Peyer's patch (tissue), 4 donors: ENCODE measurements around the gene RSPH10B2. TPM values are rescaled to one million over a fixed set of nuclear protein-coding genes. Genes with fewer than 3 reads are reported as not detected.
A peak's percentile ranks its signal among the peaks of the same experiment; 100 is the strongest.
"Not testable (repeated sequence)": the region's sequence is repeated elsewhere in the genome, so short reads cannot be mapped to it uniquely, and the experiment has no call there.

ENCODE experiments used
- DNase-seq, 3 donors: peaks; one replicate each; pipeline ENCODE4 v3.0.0-alpha.2; 2017 to 2019
- H3K27ac ChIP-seq, 4 donors: fragments of 200-600 bp; sonication (generic); one replicate each; pipeline ENCODE4 v1.5.1; 2016 to 2019
- H3K27me3 ChIP-seq, 2 donors: fragments of 200-600 bp; sonication (generic); one replicate each; pipeline ENCODE4 v1.5.1; 2019
- H3K36me3 ChIP-seq, 3 donors: fragments of 200-600 bp; sonication (generic); one replicate each; pipeline ENCODE4 v1.5.1; 2016 to 2019
- H3K4me1 ChIP-seq, 4 donors: fragments of 200-600 bp; sonication (generic); one replicate each; pipeline ENCODE4 v1.5.1; 2016 to 2019
- H3K4me3 ChIP-seq, 4 donors: fragments of 200-600 bp; sonication (generic); 1 replicate in 3 of 4; 2 replicates in 1 of 4; pipeline ENCODE4 v1.5.1; 2016 to 2019; ENCODE audit warnings: mild to moderate bottlenecking in 1 of 4
- H3K9me3 ChIP-seq, 4 donors: fragments of 200-600 bp; sonication (generic); one replicate each; pipeline ENCODE4 v1.5.1; 2016 to 2019; ENCODE audit warnings: mild to moderate bottlenecking in 1 of 4
- total RNA-seq, 4 donors: library from RNA; depleted of rRNA; stranded (reverse); fragments of >200 nt; gene quantifications; one replicate each; pipeline ENCODE4 v1.1.0, GENCODE V29; 2016
- TF ChIP-seq, protein P1 (sequence below), 6 experiments: fragments of 450-650 bp in 4 of 6; fragments of 200-600 bp in 2 of 6; sonication (generic) in 1 of 6; IDR thresholded peaks; one replicate each; pipeline ENCODE4 v1.5.1; 2017 to 2019; ENCODE audit warnings: antibody characterized with exemption in 6 of 6, mild to moderate bottlenecking in 3 of 6, moderate library complexity in 1 of 6

RSPH10B2 gene
- total RNA-seq, 4 donors from 2014 or later = not detected

DNA sequence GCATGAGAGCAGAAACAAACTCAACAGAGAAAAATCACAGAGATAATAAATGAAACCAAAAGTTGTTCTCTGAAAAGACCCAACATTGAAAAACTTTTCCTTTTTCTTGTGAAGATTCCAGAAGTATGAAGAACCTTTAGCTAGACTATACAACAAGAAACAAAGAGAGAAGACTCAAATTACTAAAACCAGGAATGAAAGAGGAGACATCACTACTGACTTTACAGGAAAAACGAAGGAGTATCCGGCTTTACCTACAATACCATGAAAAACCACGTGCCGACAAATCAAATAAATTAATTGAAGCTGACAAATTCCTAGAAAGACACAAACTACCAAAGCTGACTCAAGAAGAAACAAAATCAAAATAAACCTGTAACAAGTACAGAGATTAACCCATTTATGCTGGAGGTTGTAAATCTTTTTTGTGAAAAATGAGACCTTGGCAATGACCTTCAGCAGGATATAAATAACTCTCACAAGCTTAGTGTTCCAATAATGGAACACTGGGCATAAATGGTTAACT, 53.6 kb downstream of the RSPH10B2 start:
- not testable (repeated sequence) for H3K4me1 ChIP-seq, H3K4me3 ChIP-seq, H3K36me3 ChIP-seq

GRCh38 chr7:6807959-6808358, 54.1 kb downstream of the RSPH10B2 start:
- not testable (repeated sequence) for DNase-seq

More for the DNA sequence above, 53.6 kb downstream of the RSPH10B2 start:
- DNase-seq, H3K27ac ChIP-seq, H3K9me3 ChIP-seq, H3K27me3 ChIP-seq: not testable (repeated sequence)

DNA sequence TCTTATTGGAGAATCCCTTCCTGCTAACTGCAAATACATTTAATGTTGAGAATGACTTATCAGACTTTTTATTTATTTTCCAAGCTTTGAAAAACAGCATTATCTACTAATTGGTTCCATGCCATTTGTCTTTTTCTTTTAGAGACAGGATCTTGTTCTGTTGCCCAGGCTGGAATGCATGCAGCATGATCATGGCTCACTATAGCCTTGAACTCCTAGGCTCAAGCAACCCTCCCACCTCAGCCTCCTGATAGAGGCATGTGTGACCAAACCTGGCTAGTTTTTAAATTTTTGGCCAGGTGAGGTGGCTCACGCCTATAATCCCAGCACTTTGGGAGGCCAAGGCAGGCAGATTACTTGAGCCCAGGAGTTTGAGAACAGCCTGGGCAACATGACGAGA, 59.1 kb downstream of the RSPH10B2 start:
- H3K27ac ChIP-seq, H3K9me3 ChIP-seq, H3K4me1 ChIP-seq, H3K27me3 ChIP-seq, DNase-seq, H3K4me3 ChIP-seq: not testable (repeated sequence)
- peaks cover 0 to 24% (median 0%) of the 10 kb centered on the region in 3 donors for H3K36me3 ChIP-seq

More at GRCh38 chr7:6807959-6808358, 54.1 kb downstream of the RSPH10B2 start:
- not testable (repeated sequence) for H3K4me3 ChIP-seq, H3K36me3 ChIP-seq, H3K27ac ChIP-seq, H3K27me3 ChIP-seq, H3K9me3 ChIP-seq, H3K4me1 ChIP-seq

- not testable (repeated sequence) for H3K27ac ChIP-seq, DNase-seq, H3K9me3 ChIP-seq, H3K4me1 ChIP-seq, H3K27me3 ChIP-seq, H3K4me3 ChIP-seq
- H3K36me3 ChIP-seq = peaks cover 0 to 37% (median 0%) of the 10 kb centered on the region in 3 donors
Observed at GRCh38 chr7:6815470-6815869, 61.6 kb downstream of the RSPH10B2 start.

DNA sequence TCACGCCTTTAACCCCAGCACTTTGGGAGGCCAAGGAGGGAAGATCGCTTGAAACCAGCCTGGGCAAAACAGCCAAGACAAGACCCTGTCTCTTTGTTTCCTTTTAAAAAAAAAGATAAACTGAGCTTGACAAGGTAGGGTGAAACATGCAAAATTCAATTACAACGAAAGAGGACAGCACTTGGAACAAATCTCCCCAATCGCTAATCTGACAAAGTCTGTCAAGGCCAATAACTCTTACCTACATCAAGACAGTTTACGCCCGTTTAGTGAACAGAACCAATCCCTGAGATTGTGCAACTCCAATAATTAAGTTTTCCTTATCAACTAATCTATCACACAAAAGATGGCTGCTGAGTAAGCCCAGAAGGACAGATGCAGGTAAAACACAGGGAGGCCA, 67.7 kb downstream of the RSPH10B2 start:
- not testable (repeated sequence) for H3K9me3 ChIP-seq, DNase-seq, H3K27me3 ChIP-seq, H3K4me1 ChIP-seq, H3K4me3 ChIP-seq, H3K27ac ChIP-seq
- peaks cover 0 to 33% (median 0%) of the 10 kb centered on the region in 3 donors for H3K36me3 ChIP-seq

GRCh38 chr7:6825236-6826125, 71.6 kb downstream of the RSPH10B2 start:
- not testable (repeated sequence) for H3K36me3 ChIP-seq, DNase-seq, H3K9me3 ChIP-seq, H3K27me3 ChIP-seq, H3K4me1 ChIP-seq
- peak overlapping the region in 1 of 4 donors; percentile 77 for H3K27ac ChIP-seq
- H3K4me3 ChIP-seq = peak overlapping the region; percentile 51 to 60 (median 57)

DNA sequence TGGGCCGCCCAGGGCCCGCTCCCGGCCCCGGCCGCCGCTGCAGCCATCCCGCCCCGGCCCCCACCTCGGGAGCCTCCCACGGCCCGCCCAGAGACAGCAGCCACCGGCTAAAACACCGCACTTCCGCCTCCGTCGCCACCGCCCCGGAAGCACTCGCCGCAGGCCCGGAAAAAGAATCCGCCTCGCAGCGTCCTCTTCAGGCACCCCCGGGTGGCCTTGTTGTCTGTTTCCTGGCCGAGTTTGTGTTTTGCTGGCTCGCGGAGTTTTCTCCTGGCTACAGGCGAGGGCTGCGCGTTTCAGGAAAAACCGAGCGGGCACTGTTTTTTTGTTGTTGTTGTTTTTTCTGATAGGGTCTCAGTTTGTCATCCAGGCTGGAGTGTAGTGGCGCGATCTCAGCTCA, 72.2 kb downstream of the RSPH10B2 start, which contains the start of gene CCZ1B:
CCZ1B (minus strand) TSS at position 125 of the 400 bp plus-strand sequence; CDS start at position 47, 78 bp downstream.
- not testable (repeated sequence) for H3K27me3 ChIP-seq, H3K36me3 ChIP-seq, H3K9me3 ChIP-seq, H3K4me1 ChIP-seq
- peak within 1 kb of the TSS; percentile 46 to 77 (median 73) for H3K27ac ChIP-seq
- DNase-seq = peak; percentile 78 to 93 (median 83)
- peak within 1 kb of the TSS; percentile 51 to 60 (median 57) for H3K4me3 ChIP-seq
- TF ChIP-seq, protein P1, sequence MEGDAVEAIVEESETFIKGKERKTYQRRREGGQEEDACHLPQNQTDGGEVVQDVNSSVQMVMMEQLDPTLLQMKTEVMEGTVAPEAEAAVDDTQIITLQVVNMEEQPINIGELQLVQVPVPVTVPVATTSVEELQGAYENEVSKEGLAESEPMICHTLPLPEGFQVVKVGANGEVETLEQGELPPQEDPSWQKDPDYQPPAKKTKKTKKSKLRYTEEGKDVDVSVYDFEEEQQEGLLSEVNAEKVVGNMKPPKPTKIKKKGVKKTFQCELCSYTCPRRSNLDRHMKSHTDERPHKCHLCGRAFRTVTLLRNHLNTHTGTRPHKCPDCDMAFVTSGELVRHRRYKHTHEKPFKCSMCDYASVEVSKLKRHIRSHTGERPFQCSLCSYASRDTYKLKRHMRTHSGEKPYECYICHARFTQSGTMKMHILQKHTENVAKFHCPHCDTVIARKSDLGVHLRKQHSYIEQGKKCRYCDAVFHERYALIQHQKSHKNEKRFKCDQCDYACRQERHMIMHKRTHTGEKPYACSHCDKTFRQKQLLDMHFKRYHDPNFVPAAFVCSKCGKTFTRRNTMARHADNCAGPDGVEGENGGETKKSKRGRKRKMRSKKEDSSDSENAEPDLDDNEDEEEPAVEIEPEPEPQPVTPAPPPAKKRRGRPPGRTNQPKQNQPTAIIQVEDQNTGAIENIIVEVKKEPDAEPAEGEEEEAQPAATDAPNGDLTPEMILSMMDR (IDR thresholded peaks at IDR 0.05) = peak in 1 of 6 experiments; percentile 25

- not testable (repeated sequence) for H3K9me3 ChIP-seq, H3K4me3 ChIP-seq, H3K27me3 ChIP-seq, H3K36me3 ChIP-seq, H3K4me1 ChIP-seq, DNase-seq, H3K27ac ChIP-seq
Observed at GRCh38 chr7:6827180-6827579, 73.3 kb downstream of the RSPH10B2 start.

- DNase-seq, H3K4me3 ChIP-seq, H3K36me3 ChIP-seq, H3K27ac ChIP-seq, H3K27me3 ChIP-seq, H3K9me3 ChIP-seq, H3K4me1 ChIP-seq: not testable (repeated sequence)
Observed at GRCh38 chr7:6829616-6830015, 75.7 kb downstream of the RSPH10B2 start.

DNA sequence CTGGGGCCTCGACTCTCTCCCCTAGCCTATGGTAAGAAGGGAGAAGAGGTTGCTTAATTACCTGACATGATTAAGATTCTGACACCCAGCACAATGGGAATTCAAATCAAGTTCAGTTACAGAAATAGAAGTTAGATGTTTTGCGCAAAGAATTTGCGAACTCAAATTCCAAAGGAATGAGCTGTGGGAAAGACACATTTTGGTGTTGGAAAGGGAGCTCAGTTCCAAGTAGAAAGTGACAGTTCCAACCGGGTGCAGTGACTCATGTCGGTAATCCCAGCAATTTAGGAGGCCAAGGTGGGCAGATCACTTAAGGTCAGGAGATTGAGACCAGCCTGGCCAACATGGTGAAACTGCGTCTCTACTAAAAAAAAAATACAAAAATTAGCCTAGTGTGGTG, 76.1 kb downstream of the RSPH10B2 start:
- H3K4me1 ChIP-seq, H3K27ac ChIP-seq, DNase-seq, H3K36me3 ChIP-seq, H3K4me3 ChIP-seq, H3K9me3 ChIP-seq, H3K27me3 ChIP-seq: not testable (repeated sequence)
